HG03558 (cell line): Measurements from ENCODE around the gene SRSF10.
"Not testable (repeated sequence)": the region's sequence is repeated elsewhere in the genome, so short reads cannot be mapped to it uniquely, and the experiment has no call there.

ENCODE experiments used
- ATAC-seq: cut with Tn5 transposase; IDR thresholded peaks from one replicate; pipeline ENCODE4 v1.9.1; 2021; ENCODE audit warnings: moderate number of reproducible peaks; ENCODE audit not compliant: unreplicated experiment; ENCODE audit errors: extremely low read depth

Gene SRSF10

GRCh38 chr1:23979881-23980727 is at the start of gene SRSF10:
TSS of gene SRSF10 (minus strand) at chr1:23980327. CDS start at chr1:23980255, 72 bp downstream.
- ATAC-seq = peak; percentile 77

- no peak for ATAC-seq
These were observed 47.8 kb upstream of the SRSF10 start for GRCh38 chr1:24027838-24028468.

GRCh38 chr1:24022581-24023361 is 42.6 kb upstream of the SRSF10 start:
- no peak for ATAC-seq

GRCh38 chr1:24021403-24022266 is 41.5 kb upstream of the SRSF10 start:
- no peak for ATAC-seq

GRCh38 chr1:24020470-24020869 is 40.3 kb upstream of the SRSF10 start:
- ATAC-seq = no peak

- ATAC-seq = no peak
These were observed 39.9 kb upstream of the SRSF10 start for GRCh38 chr1:24020025-24020424.

GRCh38 chr1:24018611-24019580 is 38.8 kb upstream of the SRSF10 start:
- no peak for ATAC-seq

- ATAC-seq = no peak
These were observed 35.4 kb upstream of the SRSF10 start for GRCh38 chr1:24015221-24016210.

GRCh38 chr1:24012878-24013277 is 32.8 kb upstream of the SRSF10 start:
- not testable (repeated sequence) for ATAC-seq

GRCh38 chr1:24010650-24011049 is 30.5 kb upstream of the SRSF10 start:
- no peak for ATAC-seq

GRCh38 chr1:24009406-24009805 is 29.3 kb upstream of the SRSF10 start:
- no peak for ATAC-seq

GRCh38 chr1:24008574-24009184 is 28.6 kb upstream of the SRSF10 start:
- ATAC-seq = not testable (repeated sequence)

- ATAC-seq = no peak
These were observed 27.0 kb upstream of the SRSF10 start for GRCh38 chr1:24007079-24007478.

GRCh38 chr1:24005163-24005562 is 25.0 kb upstream of the SRSF10 start:
- ATAC-seq = no peak

GRCh38 chr1:24004132-24004531 is 24.0 kb upstream of the SRSF10 start:
- no peak for ATAC-seq

- ATAC-seq = no peak
These were observed 23.3 kb upstream of the SRSF10 start for GRCh38 chr1:24003331-24003972.

GRCh38 chr1:24002695-24003094 is 22.6 kb upstream of the SRSF10 start:
- ATAC-seq = no peak
